ENCODE measurements around the gene TRMT10A.

- TF ChIP-seq FUBP1 (CRISPR knock-in tag; IDR thresholded peaks at IDR 0.05; ENCODE audit: borderline replicate concordance) (no peak), ZBTB21 (CRISPR knock-in tag; IDR thresholded peaks at IDR 0.05) (no peak), ISL2 (CRISPR knock-in tag; IDR thresholded peaks at IDR 0.05) (no peak), ZNF674 (CRISPR knock-in tag; IDR thresholded peaks at IDR 0.05; ENCODE audit: low read depth) (no peak), ZBTB40 (IDR thresholded peaks at IDR 0.05) (no peak), ZBTB40 (CRISPR knock-in tag; IDR thresholded peaks at IDR 0.05) (no peak), DPF2 (CRISPR knock-in tag; IDR thresholded peaks at IDR 0.05; ENCODE audit: borderline replicate concordance, low read depth) (no peak), TGIF2 (CRISPR knock-in tag; IDR thresholded peaks at IDR 0.05) (no peak), GABPA (IDR thresholded peaks at IDR 0.05; ENCODE audit: low read depth, low read length) (no peak), GABPA (CRISPR knock-in tag; IDR thresholded peaks at IDR 0.05; ENCODE audit: low read depth) (no peak), CTCF (CRISPR knock-in tag; IDR thresholded peaks at IDR 0.05) (no peak), ZNF678 (CRISPR knock-in tag; IDR thresholded peaks at IDR 0.05) (no peak)
These were observed 26.2 kb downstream of the TRMT10A start for GRCh38 chr4:99537674-99538073.

All from HepG2 (cell line).